ENCODE data around the gene DIAPH1. TPM values are rescaled to one million over a fixed set of nuclear protein-coding genes. Genes with fewer than 3 reads are reported as not detected.

The DIAPH1 gene
- total RNA-seq, 1 donor from 2014 or later, result 42.7 TPM

- no peak for DNase-seq (ENCODE audit: low read depth, low spot score)
Measured at GRCh38 chr5:141639357-141640050, 20.7 kb upstream of the DIAPH1 start.

- no peak for DNase-seq (ENCODE audit: low read depth, low spot score)
Measured at GRCh38 chr5:141638771-141639170, 20.0 kb upstream of the DIAPH1 start.

DNA sequence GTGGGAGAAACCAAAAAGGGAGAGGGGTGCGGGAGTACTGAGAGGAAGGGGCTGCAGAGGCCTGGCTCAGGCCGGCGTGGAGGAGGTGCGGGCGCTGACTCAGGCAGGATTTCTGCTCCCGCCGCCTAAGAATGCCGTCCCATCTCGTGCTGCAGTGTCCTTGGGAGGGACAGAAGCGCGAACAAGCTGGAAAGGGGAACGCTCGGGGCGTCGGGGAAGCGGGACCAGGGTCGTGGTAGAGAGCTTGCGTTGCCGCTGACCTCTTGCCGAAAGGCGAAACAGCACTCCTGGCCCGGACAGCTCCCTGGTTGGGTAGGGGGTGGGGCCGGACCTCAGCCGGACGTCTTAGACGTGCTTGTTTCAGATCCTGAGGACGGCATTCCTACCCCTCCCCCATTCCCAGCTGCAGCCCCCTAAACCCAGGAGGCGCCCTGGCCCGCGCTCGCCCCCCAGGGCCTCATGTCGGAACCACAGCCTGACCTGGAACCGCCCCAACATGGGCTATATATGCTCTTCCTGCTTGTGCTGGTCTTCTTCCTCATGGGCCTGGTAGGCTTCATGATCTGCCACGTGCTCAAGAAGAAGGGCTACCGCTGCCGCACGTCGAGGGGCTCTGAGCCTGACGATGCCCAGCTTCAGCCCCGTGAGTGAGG is 19.1 kb upstream of the DIAPH1 start:
- no peak for DNase-seq (ENCODE audit: low read depth, low spot score)

DNA sequence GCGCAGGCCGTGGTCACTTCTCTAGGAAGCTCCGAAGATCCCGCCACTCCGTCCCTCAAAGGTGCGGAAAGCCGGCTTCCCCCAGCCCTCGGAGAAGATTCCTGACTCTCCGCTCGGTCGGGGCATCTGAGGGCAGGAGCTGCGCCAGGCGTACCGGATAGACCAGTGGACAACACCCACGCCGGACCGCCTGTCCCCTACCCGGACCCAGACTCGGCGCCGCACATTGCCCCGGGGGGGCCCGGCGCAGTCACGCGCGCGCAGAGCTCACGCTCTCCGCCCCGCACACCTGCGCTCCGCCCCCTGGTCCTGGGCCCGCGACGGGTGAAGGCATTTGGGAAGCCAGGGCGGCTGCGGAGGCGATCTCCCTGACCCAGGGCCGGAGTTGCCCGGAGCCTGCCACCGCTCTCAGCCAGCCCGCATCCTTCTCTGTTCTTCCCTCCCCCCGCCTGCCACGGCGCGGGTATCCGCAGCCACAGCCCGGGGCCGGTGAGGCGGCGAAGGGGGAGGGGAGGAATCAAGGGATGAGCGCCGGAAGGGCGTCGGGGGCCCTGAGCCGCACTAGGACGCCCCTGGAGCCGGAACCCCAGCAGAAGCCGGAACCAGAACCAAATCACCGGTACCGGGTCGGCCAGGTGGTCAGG is 18.4 kb upstream of the DIAPH1 start:
- DNase-seq (ENCODE audit: low read depth, low spot score), result no peak

- peak; percentile 55 for DNase-seq (ENCODE audit: low read depth, low spot score)
Measured at GRCh38 chr5:141636413-141637122, 17.8 kb upstream of the DIAPH1 start, which contains the start of the genes HDAC3 and RELL2. Gene HDAC3 (minus strand): TSS chr5:141636849. CDS start chr5:141636790, 59 bp downstream. Gene RELL2 (plus strand): TSS chr5:141636997. CDS start chr5:141638226, 1,229 bp downstream.

GRCh38 chr5:141636106-141636412 is 17.3 kb upstream of the DIAPH1 start:
- no peak for DNase-seq (ENCODE audit: low read depth, low spot score)

DNA sequence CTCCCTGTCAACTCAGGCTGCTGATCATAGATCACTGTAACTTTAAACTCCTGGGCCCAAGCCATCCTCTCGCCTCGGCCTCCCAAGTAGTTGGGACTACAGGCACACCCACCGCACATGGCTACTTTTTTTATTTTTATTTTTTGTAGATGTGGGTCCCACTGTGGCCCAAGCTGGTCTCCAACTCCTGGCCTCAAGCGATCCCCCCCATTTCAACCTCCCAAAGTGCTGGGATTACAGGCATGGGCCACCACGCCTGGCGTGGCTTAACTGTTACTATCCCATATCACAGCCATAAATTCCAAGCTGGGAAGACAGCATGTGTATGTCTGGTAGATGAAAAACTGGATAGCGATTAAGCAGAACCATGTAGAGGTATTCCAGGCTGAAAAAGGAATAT is 16.8 kb upstream of the DIAPH1 start:
- DNase-seq (ENCODE audit: low read depth, low spot score), result no peak

GRCh38 chr5:141634720-141635119 is 15.9 kb upstream of the DIAPH1 start:
- no peak for DNase-seq (ENCODE audit: low read depth, low spot score)

DNA sequence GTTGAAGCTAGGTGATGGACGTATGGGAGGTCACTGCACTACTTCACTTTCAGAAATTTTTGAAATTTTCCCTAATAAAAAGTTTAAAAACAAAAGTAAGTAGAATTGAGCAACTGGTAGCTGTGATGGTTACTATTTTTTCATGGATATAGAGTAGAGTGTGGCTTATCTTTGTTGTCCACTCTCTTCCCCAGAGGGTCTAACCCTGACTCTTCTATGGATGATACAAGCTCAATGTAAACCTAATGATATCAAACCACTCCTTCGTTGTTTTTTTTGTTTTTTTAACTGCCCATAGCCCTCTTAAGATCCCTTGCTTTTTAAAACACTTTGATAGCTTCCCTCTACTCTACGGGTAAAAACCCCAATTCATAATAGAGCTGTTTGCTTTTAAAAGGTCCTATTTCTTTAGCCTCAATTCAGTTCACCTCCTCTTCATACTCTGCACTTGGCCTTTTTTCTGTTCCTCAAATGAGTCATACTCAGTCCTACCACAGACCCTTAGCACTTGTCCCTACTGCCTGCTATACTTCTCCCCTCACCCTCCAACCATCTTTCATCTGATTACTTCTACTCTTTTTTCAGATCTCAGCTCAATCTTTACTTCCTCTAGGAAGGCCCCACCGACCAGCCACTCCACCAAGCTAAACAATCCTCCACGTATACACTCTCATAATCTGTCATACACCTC is 15.2 kb upstream of the DIAPH1 start:
- DNase-seq (ENCODE audit: low read depth, low spot score), result no peak

- no peak for DNase-seq (ENCODE audit: low read depth, low spot score)
Measured at GRCh38 chr5:141632650-141633049, 13.8 kb upstream of the DIAPH1 start.

DNA sequence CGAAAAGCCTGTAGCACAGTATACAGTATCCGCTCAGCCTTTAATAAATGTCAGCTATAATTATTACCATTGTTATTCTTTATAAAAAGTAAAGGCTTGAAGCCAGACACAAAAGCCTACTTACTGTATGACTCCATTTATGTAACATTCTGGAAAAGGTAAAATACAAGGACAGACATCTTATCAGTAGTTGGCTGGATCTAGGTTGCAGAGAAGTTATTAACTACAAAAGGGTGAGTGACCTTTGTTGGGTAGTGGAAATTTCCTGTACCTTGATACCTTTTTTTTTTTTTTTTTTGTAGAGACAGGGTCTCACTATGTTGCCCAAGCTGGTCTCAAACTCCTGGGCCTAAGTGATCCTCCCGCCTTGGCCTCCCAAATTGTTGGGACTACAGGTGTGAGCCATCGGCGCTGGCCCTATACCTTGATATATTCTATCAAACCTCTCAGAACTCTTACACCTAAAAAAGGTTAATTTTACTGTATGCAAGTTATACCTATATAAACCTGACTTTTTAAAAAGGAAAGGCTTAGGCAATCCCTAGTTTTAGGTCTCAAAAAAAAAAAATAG is 11.9 kb upstream of the DIAPH1 start:
- DNase-seq (ENCODE audit: low read depth, low spot score), result no peak

- no peak for DNase-seq (ENCODE audit: low read depth, low spot score)
Measured at GRCh38 chr5:141628175-141628788, 9.5 kb upstream of the DIAPH1 start.

DNA sequence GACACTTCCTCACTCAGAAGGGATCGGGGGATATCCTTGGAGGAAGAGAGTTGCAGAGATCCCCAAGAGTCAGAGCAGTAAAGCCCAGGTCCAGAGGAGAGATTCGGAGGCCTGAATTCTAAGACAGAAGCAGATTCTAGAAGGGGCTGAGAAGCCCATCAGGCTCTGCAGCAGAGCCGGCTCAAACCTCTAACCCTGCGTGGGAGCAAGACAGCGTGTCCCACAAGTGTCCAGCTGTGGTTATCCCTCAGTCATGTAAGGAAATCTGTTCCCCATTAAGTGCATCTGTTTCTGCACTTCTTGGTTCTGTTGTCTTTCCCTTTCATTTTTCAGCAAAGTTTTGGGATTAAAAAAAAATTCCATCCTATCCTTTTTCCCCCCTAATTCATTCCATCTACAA is 4.8 kb upstream of the DIAPH1 start:
- no peak for DNase-seq (ENCODE audit: low read depth, low spot score)

DNA sequence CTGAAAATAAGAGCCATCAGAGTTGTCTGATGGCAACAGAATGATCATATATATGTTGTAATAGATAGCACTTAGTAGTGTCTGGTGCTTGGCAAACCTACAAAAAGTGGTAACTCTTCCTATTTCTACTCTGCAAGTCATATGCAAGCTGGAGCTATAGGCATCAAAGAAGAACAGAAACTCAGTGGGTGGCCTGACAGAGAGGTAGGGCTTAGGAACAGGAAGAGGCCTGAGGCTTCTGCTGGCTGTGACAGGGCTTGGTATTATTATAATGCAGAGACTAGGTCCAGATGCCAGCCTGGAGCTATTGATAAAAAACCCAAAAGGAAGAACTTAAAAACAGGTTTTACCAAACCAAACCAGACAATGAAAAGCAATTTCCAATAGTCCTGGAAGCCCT is 4.4 kb upstream of the DIAPH1 start:
- DNase-seq (ENCODE audit: low read depth, low spot score), result no peak

- DNase-seq (ENCODE audit: low read depth, low spot score), result no peak
Measured at GRCh38 chr5:141618030-141618803, 583 bp downstream of the DIAPH1 start.

DNA sequence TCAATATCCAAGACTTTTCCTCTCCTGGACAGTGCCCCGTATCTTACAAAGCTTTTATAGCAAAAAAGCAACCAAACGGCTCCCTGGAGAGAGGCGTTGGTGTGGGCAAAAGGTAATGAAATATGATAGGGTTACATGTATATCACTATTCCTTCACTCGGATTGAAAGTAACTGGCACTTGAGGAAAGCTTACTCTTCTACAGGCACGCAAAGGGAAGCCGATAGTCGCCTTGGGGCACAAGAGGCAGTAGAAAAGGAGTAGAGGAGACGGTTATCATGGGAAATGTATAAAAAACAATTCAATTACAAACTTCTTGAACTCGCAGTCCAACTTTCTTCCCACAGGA is 1.1 kb downstream of the DIAPH1 start:
- DNase-seq (ENCODE audit: low read depth, low spot score), result no peak

GRCh38 chr5:141617128-141617527 is 1.7 kb downstream of the DIAPH1 start:
- DNase-seq (ENCODE audit: low read depth, low spot score), result no peak

GRCh38 chr5:141615991-141616720 is 2.6 kb downstream of the DIAPH1 start:
- DNase-seq (ENCODE audit: low read depth, low spot score), result no peak

DNA sequence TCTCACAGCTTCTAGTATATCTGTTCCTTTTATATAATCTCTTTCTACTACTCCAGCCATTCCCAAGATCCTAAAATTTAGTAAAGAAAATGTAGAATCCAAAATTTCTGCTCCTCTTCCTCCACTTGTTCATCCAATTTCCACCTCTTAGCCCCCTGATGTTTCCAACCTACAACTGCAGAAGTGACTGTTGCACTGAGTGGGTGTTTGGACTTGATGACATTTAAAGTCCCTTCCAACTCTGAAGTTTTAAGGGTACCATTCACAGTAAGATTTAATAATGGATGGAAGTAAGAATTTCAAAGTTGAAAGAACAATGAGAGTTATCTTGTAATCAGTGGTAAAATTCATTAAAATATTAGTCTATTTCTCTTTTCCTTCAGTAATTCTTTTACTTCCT is 5.5 kb downstream of the DIAPH1 start:
- no peak for DNase-seq (ENCODE audit: low read depth, low spot score)

Measured in pulmonary artery endothelial cell (primary cell).